Epithelial cell of prostate (primary cell): ENCODE results near the gene GSK3A.

Experiments used
- DNase-seq: peaks from one replicate; pipeline ENCODE4 v3.0.0-alpha.2; 2011; ENCODE audit warnings: low read depth, low spot score
- H3K27ac ChIP-seq: fragments of 450-650 bp; 2 replicates; pipeline ENCODE4 v1.5.1; 2017; ENCODE audit warnings: mild to moderate bottlenecking

GSK3A gene

GRCh38 chr19:42281827-42282762, 39.7 kb upstream of the GSK3A start:
- peak overlapping the region; percentile 86 for H3K27ac ChIP-seq
- DNase-seq: no peak

- DNase-seq: no peak
- peak overlapping the region; percentile 86 for H3K27ac ChIP-seq
Observed at GRCh38 chr19:42281146-42281826, 38.9 kb upstream of the GSK3A start.

GRCh38 chr19:42280815-42281145, 38.4 kb upstream of the GSK3A start:
- no peak for DNase-seq
- peak overlapping the region; percentile 86 for H3K27ac ChIP-seq

- H3K27ac ChIP-seq: peak overlapping the region; percentile 86
- DNase-seq: no peak
Observed at GRCh38 chr19:42279902-42280814, 37.8 kb upstream of the GSK3A start.

GRCh38 chr19:42279155-42279901, 36.9 kb upstream of the GSK3A start:
- no peak for DNase-seq
- peak overlapping the region; percentile 86 for H3K27ac ChIP-seq

- no peak for DNase-seq
- H3K27ac ChIP-seq: peak overlapping the region; percentile 86
Observed at GRCh38 chr19:42278452-42279154, 36.2 kb upstream of the GSK3A start.

- no peak for DNase-seq
- peak overlapping the region; percentile 86 for H3K27ac ChIP-seq
Observed at GRCh38 chr19:42277821-42278451, 35.5 kb upstream of the GSK3A start.

GRCh38 chr19:42276821-42277220, 34.4 kb upstream of the GSK3A start:
- peak overlapping the region; percentile 86 for H3K27ac ChIP-seq
- DNase-seq: no peak

GRCh38 chr19:42276284-42276683, 33.9 kb upstream of the GSK3A start:
- no peak for DNase-seq
- peak overlapping the region; percentile 86 for H3K27ac ChIP-seq

- no peak for DNase-seq
- H3K27ac ChIP-seq: peak overlapping the region; percentile 86
Observed at GRCh38 chr19:42275517-42275916, 33.1 kb upstream of the GSK3A start.

GRCh38 chr19:42275103-42275502, 32.7 kb upstream of the GSK3A start:
- no peak for DNase-seq
- peak overlapping the region; percentile 86 for H3K27ac ChIP-seq

GRCh38 chr19:42274065-42274682, 31.8 kb upstream of the GSK3A start:
- DNase-seq: no peak
- H3K27ac ChIP-seq: no peak overlapping the region

- no peak for DNase-seq
- H3K27ac ChIP-seq: no peak overlapping the region
Observed at GRCh38 chr19:42273407-42274064, 31.1 kb upstream of the GSK3A start.

GRCh38 chr19:42272989-42273406, 30.6 kb upstream of the GSK3A start:
- no peak overlapping the region for H3K27ac ChIP-seq
- DNase-seq: no peak

- H3K27ac ChIP-seq: no peak overlapping the region
- DNase-seq: no peak
Observed at GRCh38 chr19:42272535-42272897, 30.1 kb upstream of the GSK3A start.

GRCh38 chr19:42271861-42272534, 29.6 kb upstream of the GSK3A start:
- no peak for DNase-seq
- H3K27ac ChIP-seq: peak overlapping the region; percentile 99

GRCh38 chr19:42271045-42271419, 28.6 kb upstream of the GSK3A start:
- peak overlapping the region; percentile 99 for H3K27ac ChIP-seq
- no peak for DNase-seq
